Hepatocyte (in vitro differentiated cells): ENCODE measurements around the gene PDK1.

Source experiments
- CTCF ChIP-seq: fragments of 200-600 bp; sonication (generic); IDR thresholded peaks from 2 replicates; pipeline ENCODE4 v1.5.1; 2016; ENCODE audit warnings: antibody characterized with exemption, mild to moderate bottlenecking; ENCODE audit not compliant: poor library complexity
- EZH2 ChIP-seq: fragments of 200-600 bp; sonication (generic); IDR thresholded peaks from 2 replicates; pipeline ENCODE4 v1.6.1; 2016; ENCODE audit warnings: antibody characterized with exemption, mild to moderate bottlenecking, borderline replicate concordance
- EZH2phosphoT487 ChIP-seq: fragments of 200-600 bp; sonication (generic); IDR thresholded peaks from one replicate; pipeline ENCODE4 v1.6.1; 2018; ENCODE audit warnings: antibody characterized with exemption, mild to moderate bottlenecking, low read depth, moderate library complexity; ENCODE audit not compliant: unreplicated experiment, severe bottlenecking

- no peak for TF ChIP-seq EZH2
- TF ChIP-seq CTCF = no peak
- no peak for TF ChIP-seq EZH2phosphoT487
These were observed 24.7 kb downstream of the PDK1 start for GRCh38 chr2:172580544-172580943.
